ENCODE data around the gene PLEKHM2. TPM values are rescaled to one million over a fixed set of nuclear protein-coding genes. Genes with fewer than 3 reads are reported as not detected.

PLEKHM2 gene
- total and polyA plus RNA-seq, 3 experiments from 2014 or later = 8.3 to 56.3 (median 55.8) TPM

- Mint-ChIP-seq H3K27ac (peak overlapping the region in 2 of 8 donors; percentile 38 to 43), H3K4me1 (peaks cover 5 to 24% (median 12%) of the 10 kb centered on the region in 3 donors), H3K36me3 (peaks cover 0 to 10% (median 0%) of the 10 kb centered on the region in 3 donors), H3K4me3 (peak overlapping the region; percentile 26 to 76 (median 69)), H3K9me3 (peaks cover 0 to 5% (median 0%) of the 10 kb centered on the region in 5 donors), H3K27me3 (peaks cover 35 to 58% of the 10 kb centered on the region in 2 donors)
- H3K27ac ChIP-seq (ENCODE audit: low read depth, low read length) = no peak overlapping the region
- no peaks in the 10 kb centered on the region for H3K36me3 ChIP-seq (ENCODE audit: insufficient read depth, low read length)
- no peaks in the 10 kb centered on the region for H3K9me3 ChIP-seq (ENCODE audit: low read length)
- peaks cover 24% of the 10 kb centered on the region for H3K27me3 ChIP-seq (ENCODE audit: insufficient read depth, low read length, poor library complexity, severe bottlenecking)
- POLR2A ChIA-PET = no interaction called here
- CTCF ChIA-PET = no interaction called here
- DNase-seq = no peak
- peaks cover 10% of the 10 kb centered on the region for H3K4me1 ChIP-seq (ENCODE audit: insufficient read depth, low read length)
- H3K4me3 ChIP-seq (ENCODE audit: low read length) = no peak overlapping the region
Measured at GRCh38 chr1:15757575-15758342, 73.6 kb downstream of the PLEKHM2 start.

GRCh38 chr1:15758343-15758931 lies 74.3 kb downstream of the PLEKHM2 start, which contains the start of gene FBLIM1:
TSS of gene FBLIM1 (plus strand) at chr1:15758795. CDS start at chr1:15764984, 6,189 bp downstream.
- Histone ChIP-seq H3K9me3 (ENCODE audit: low read length) (no peaks in the 10 kb centered on the region), H3K27ac (ENCODE audit: low read depth, low read length) (no peak within 1 kb of the TSS), H3K4me1 (ENCODE audit: insufficient read depth, low read length) (peaks cover 10% of the 10 kb centered on the region), H3K27me3 (ENCODE audit: insufficient read depth, low read length, poor library complexity, severe bottlenecking) (peaks cover 24% of the 10 kb centered on the region), H3K36me3 (ENCODE audit: insufficient read depth, low read length) (no peaks in the 10 kb centered on the region), H3K4me3 (ENCODE audit: low read length) (no peak within 1 kb of the TSS)
- peaks cover 34 to 56% of the 10 kb centered on the region in 2 donors for H3K27me3 Mint-ChIP-seq
- H3K9me3 Mint-ChIP-seq = peaks cover 0 to 5% (median 0%) of the 10 kb centered on the region in 5 donors
- no peak for DNase-seq
- POLR2A ChIA-PET = no interaction called here
- peaks cover 5 to 24% (median 12%) of the 10 kb centered on the region in 3 donors for H3K4me1 Mint-ChIP-seq
- peaks cover 0 to 10% (median 0%) of the 10 kb centered on the region in 3 donors for H3K36me3 Mint-ChIP-seq
- H3K27ac Mint-ChIP-seq = peak within 1 kb of the TSS in 2 of 8 donors; percentile 38 to 43
- peak within 1 kb of the TSS; percentile 26 to 81 (median 69) for H3K4me3 Mint-ChIP-seq
- CTCF ChIA-PET = no interaction called here

- Histone ChIP-seq H3K4me1 (ENCODE audit: insufficient read depth, low read length) (peaks cover 10% of the 10 kb centered on the region), H3K27ac (ENCODE audit: low read depth, low read length) (no peak overlapping the region), H3K36me3 (ENCODE audit: insufficient read depth, low read length) (no peaks in the 10 kb centered on the region), H3K9me3 (ENCODE audit: low read length) (no peaks in the 10 kb centered on the region), H3K4me3 (ENCODE audit: low read length) (no peak overlapping the region), H3K27me3 (ENCODE audit: insufficient read depth, low read length, poor library complexity, severe bottlenecking) (peaks cover 24% of the 10 kb centered on the region)
- Mint-ChIP-seq H3K36me3 (peaks cover 0 to 10% (median 0%) of the 10 kb centered on the region in 3 donors), H3K27me3 (peaks cover 35 to 59% of the 10 kb centered on the region in 2 donors), H3K9me3 (peaks cover 0 to 5% (median 0%) of the 10 kb centered on the region in 5 donors), H3K27ac (no peak overlapping the region), H3K4me3 (peak overlapping the region in 6 of 7 donors; percentile 23 to 81 (median 26)), H3K4me1 (peaks cover 5 to 24% (median 12%) of the 10 kb centered on the region in 3 donors)
- DNase-seq = no peak
- POLR2A ChIA-PET = no interaction called here
- CTCF ChIA-PET = no interaction called here
Measured at GRCh38 chr1:15758953-15759661, 75.0 kb downstream of the PLEKHM2 start.

DNA sequence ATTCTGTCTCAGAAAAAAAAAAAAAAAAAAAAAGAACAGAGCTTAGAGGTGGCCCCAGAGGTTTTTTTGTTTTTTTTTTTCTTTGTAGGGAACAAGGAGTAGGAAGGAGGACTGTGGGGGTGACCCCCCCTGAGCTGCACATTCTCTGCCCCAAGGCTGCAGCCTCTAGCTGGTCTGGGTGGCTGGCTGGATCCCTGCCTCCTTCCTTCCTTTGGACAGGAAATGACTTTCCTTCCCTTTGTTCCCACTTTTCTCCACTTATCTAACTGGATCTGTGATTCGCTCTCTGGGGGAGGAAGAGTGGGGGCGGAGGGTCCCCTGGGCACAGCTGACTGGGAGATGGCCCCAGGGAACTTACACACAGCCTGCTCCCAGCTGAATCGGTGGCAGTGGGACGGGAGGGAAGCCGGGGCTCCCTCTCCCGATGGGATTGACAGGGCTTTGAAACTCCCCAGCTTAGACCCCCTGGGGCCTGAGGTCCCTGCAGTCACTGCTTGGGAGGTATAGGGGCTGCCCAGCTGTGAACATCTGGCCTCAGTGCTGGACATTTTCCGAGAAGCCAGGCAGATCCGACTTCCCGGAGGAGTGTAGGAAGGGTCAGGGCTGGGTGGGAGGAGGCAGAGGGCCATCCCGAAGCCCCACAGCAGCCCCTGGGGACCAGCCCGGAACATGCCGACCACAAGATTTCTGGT lies 76.5 kb downstream of the PLEKHM2 start:
- CTCF ChIA-PET = no interaction called here
- POLR2A ChIA-PET = no interaction called here
- peaks cover 24% of the 10 kb centered on the region for H3K27me3 ChIP-seq (ENCODE audit: insufficient read depth, low read length, poor library complexity, severe bottlenecking)

GRCh38 chr1:15761366-15762128 lies 77.4 kb downstream of the PLEKHM2 start:
- H3K4me1 Mint-ChIP-seq = peaks cover 0 to 19% (median 8%) of the 10 kb centered on the region in 3 donors
- H3K36me3 Mint-ChIP-seq = no peaks in the 10 kb centered on the region
- Histone ChIP-seq H3K4me3 (ENCODE audit: low read length) (no peak overlapping the region), H3K27me3 (ENCODE audit: insufficient read depth, low read length, poor library complexity, severe bottlenecking) (peaks cover 19% of the 10 kb centered on the region), H3K27ac (ENCODE audit: low read depth, low read length) (no peak overlapping the region), H3K4me1 (ENCODE audit: insufficient read depth, low read length) (peaks cover 5% of the 10 kb centered on the region), H3K36me3 (ENCODE audit: insufficient read depth, low read length) (no peaks in the 10 kb centered on the region), H3K9me3 (ENCODE audit: low read length) (no peaks in the 10 kb centered on the region)
- ChIA-PET CTCF (no interaction called here), POLR2A (no interaction called here)
- peaks cover 36 to 57% of the 10 kb centered on the region in 2 donors for H3K27me3 Mint-ChIP-seq
- H3K4me3 Mint-ChIP-seq = no peak overlapping the region
- no peaks in the 10 kb centered on the region for H3K9me3 Mint-ChIP-seq
- no peak for DNase-seq
- no peak overlapping the region for H3K27ac Mint-ChIP-seq

More for the DNA sequence above, 76.5 kb downstream of the PLEKHM2 start:
- no peak overlapping the region for H3K4me3 ChIP-seq (ENCODE audit: low read length)
- no peaks in the 10 kb centered on the region for H3K9me3 ChIP-seq (ENCODE audit: low read length)
- no peak for DNase-seq
- peaks cover 10% of the 10 kb centered on the region for H3K4me1 ChIP-seq (ENCODE audit: insufficient read depth, low read length)
- Mint-ChIP-seq H3K36me3 (peaks cover 0 to 4% (median 0%) of the 10 kb centered on the region in 3 donors), H3K9me3 (no peaks in the 10 kb centered on the region), H3K4me3 (no peak overlapping the region), H3K4me1 (peaks cover 5 to 24% (median 12%) of the 10 kb centered on the region in 3 donors), H3K27ac (no peak overlapping the region), H3K27me3 (peaks cover 35 to 62% of the 10 kb centered on the region in 2 donors)
- no peak overlapping the region for H3K27ac ChIP-seq (ENCODE audit: low read depth, low read length)
- H3K36me3 ChIP-seq (ENCODE audit: insufficient read depth, low read length) = no peaks in the 10 kb centered on the region

DNA sequence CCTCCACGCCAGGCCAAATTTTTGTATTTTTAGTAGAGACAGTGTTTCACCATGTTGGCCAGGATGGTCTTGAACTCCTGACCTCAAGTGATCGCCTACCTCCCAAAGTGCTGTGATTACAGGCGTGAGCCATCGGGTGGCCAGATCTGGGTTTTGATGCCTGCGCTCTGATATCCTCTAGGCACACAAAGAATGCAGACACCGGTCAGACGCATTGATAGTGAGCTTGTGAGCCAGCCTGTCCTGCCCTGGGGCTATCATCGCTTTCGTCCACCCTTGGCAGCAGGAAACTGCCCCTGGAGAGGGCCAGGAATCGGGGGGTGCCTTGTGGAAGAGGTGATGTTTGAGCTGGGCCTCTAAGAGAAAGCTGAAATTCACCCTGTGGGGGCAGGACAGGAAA lies 78.4 kb downstream of the PLEKHM2 start:
- no peaks in the 10 kb centered on the region for H3K36me3 Mint-ChIP-seq

DNA sequence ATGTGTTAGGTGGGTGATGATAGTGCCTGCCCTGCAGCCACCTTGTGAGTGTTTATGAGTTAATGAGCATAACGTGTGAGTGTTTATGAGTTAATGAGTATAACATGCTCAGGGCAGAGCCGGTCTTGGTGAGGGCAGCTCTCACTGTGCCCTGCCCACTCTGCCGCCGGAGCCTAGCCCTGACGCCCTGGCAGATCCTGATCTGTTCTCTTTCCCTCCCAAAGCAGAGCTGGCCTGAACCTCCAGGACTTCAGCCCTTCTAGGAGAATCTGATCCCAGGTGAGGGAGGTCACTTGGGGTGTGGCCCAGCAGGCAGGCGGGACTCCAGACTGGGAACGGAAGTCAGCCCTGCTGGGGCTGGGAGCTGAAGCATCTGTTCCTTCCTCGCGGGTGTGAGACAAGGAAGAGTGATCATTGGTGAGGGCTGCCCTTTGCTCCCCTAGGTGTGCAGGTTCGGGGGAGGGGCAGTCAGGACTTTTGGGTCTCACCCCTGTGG lies 80.2 kb downstream of the PLEKHM2 start:
- CTCF ChIA-PET = no interaction called here
- peaks cover 26 to 46% of the 10 kb centered on the region in 2 donors for H3K27me3 Mint-ChIP-seq

More for the DNA sequence above, 78.4 kb downstream of the PLEKHM2 start:
- Histone ChIP-seq H3K27me3 (ENCODE audit: insufficient read depth, low read length, poor library complexity, severe bottlenecking) (peaks cover 12% of the 10 kb centered on the region), H3K9me3 (ENCODE audit: low read length) (no peaks in the 10 kb centered on the region), H3K4me1 (ENCODE audit: insufficient read depth, low read length) (no peaks in the 10 kb centered on the region), H3K4me3 (ENCODE audit: low read length) (no peak overlapping the region), H3K36me3 (ENCODE audit: insufficient read depth, low read length) (no peaks in the 10 kb centered on the region), H3K27ac (ENCODE audit: low read depth, low read length) (no peak overlapping the region)
- ChIA-PET CTCF (interaction anchor here (0.6 kb wide), 1 partner anchor 819 kb away, joined by 3 read pairs; no protein-coding TSS in a partner anchor), POLR2A (no interaction called here)
- Mint-ChIP-seq H3K4me1 (peaks cover 0 to 10% (median 5%) of the 10 kb centered on the region in 3 donors), H3K27me3 (peaks cover 30 to 48% of the 10 kb centered on the region in 2 donors), H3K4me3 (no peak overlapping the region), H3K9me3 (no peaks in the 10 kb centered on the region), H3K27ac (peak overlapping the region in 1 of 8 donors; percentile 88)
- no peak for DNase-seq

More for the DNA sequence above, 80.2 kb downstream of the PLEKHM2 start:
- H3K4me1 Mint-ChIP-seq = peaks cover 0 to 4% (median 1%) of the 10 kb centered on the region in 3 donors
- POLR2A ChIA-PET = no interaction called here
- H3K9me3 ChIP-seq (ENCODE audit: low read length) = no peaks in the 10 kb centered on the region
- no peak overlapping the region for H3K4me3 ChIP-seq (ENCODE audit: low read length)
- H3K36me3 Mint-ChIP-seq = no peaks in the 10 kb centered on the region
- no peaks in the 10 kb centered on the region for H3K36me3 ChIP-seq (ENCODE audit: insufficient read depth, low read length)
- H3K27ac ChIP-seq (ENCODE audit: low read depth, low read length) = no peak overlapping the region
- H3K4me1 ChIP-seq (ENCODE audit: insufficient read depth, low read length) = no peaks in the 10 kb centered on the region
- DNase-seq = no peak
- peaks cover 3% of the 10 kb centered on the region for H3K27me3 ChIP-seq (ENCODE audit: insufficient read depth, low read length, poor library complexity, severe bottlenecking)
- peak overlapping the region in 1 of 8 donors; percentile 2 for H3K27ac Mint-ChIP-seq
- no peak overlapping the region for H3K4me3 Mint-ChIP-seq
- H3K9me3 Mint-ChIP-seq = no peaks in the 10 kb centered on the region
